NCI-H748 treated with DMSO at 0.1 percent for 48 hours (cell line): ENCODE data around the gene MAMDC2.

ENCODE experiments used
- DNase-seq: peaks from one replicate; lab custom pipeline; 2025; lab: John Stamatoyannopoulos, UW

The MAMDC2 gene

DNA sequence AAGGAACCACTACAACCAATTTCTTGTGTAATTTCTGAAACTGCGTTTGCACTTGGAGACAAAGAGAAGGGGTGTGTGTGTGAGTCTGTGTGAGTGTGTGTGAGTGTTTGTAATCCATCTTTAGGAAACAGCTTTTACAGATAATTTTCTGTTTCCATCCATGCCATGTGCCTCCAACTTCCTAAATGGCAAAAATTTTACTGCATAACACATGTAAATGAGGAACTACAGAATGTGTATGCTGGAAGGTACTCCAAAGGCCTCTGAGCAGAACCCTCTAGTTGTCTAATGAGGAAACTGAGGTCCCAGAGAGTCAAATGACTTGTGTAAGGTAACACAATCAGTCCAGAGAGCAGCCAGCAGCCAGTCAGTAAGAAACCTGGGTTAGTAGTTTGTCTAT is 20.8 kb downstream of the MAMDC2 start:
- no peak for DNase-seq

DNA sequence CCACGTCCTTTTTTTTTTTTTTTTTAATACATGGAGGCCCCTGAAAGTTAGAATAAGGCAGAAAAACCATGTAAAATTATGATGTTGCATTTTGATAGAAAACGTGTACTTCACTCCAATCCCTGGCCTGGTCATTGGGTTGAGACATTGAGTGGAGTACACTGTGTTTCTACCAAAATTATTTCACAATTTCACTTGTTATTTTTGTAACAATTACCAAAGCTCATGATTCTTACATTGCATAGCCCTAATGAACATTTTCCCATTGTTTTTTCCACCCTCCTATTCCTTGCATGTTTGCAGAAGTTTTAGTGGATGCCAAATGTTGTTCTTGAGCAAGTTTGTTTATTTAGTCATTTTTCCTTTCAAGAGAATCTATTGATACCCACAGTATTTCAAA is 21.9 kb downstream of the MAMDC2 start:
- DNase-seq = no peak

DNA sequence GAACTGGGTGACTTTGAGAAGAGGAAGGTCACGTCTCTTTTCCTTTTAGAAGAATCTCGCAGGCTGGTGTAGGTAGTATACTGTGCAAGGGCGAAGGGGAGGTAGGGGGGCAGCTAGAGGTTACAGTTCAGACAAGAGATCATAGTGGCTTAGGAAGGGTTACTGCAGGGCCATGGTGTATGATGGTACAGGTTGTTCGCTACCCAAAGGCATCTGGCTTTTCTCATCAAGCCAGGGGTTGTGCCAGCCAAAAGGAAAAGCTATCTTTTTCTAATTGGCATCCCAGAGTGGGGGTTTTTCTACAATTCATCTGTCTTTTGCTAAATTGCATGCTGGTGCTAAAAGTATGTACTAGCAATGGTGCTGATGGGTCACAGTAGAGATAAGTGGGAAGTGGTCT is 22.8 kb downstream of the MAMDC2 start:
- DNase-seq = no peak

DNA sequence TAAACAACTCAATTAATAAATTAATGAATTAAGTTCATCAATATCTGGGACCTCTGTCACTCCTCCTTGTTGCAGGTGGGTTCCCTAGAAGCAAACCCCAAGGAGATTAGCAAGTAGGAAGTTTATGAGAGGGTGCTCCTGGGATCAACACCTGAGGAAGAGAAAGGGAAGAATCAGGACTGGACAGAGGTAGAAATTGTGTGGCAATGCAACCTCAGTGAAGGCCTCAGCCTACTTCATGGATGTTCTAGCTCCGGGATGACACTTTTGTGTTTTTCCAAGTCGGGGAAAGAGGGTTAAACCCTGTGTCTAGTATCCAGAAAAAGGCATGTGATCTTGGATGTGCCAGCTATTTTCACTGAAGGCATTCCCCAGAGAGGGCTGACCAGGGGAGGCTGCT is 23.2 kb downstream of the MAMDC2 start:
- no peak for DNase-seq

DNA sequence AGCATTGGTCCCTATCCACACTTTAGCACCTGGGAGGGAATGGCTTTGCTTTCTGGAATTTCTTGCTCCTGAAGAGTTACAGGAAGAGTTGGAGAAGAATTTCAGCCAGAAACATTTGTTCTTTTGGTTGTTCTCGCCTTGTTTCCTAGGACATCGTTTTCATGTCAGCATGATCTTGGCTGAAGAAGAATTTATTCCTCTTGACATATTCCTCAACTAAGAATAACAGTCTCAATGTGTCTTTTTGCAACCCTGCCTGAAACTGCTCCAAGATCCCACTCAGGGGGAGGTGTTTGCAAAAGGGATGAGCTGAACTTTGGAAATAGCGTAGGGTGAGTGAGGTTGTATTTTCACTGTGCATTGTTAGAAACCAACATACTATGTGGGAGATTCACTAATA is 26.1 kb downstream of the MAMDC2 start:
- DNase-seq = no peak

DNA sequence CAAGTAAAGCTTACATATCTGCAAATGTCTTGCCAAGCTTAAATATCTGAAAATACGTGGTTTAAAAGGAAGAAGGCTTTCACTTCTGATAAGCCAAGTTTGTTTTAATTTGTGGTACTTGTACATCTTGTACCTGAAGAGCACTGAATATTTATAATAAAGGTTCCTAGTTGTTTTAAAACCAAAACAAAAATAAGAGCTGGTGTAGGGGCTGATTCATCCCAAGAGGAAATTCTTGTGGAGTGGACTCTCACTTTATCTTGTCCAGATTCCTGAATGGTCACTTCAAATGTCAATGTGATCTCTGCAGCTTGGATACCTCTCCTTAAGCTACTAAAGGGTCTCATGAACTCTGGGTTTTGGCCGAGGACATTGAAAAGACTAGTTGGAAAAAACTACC is 29.5 kb downstream of the MAMDC2 start:
- no peak for DNase-seq

DNA sequence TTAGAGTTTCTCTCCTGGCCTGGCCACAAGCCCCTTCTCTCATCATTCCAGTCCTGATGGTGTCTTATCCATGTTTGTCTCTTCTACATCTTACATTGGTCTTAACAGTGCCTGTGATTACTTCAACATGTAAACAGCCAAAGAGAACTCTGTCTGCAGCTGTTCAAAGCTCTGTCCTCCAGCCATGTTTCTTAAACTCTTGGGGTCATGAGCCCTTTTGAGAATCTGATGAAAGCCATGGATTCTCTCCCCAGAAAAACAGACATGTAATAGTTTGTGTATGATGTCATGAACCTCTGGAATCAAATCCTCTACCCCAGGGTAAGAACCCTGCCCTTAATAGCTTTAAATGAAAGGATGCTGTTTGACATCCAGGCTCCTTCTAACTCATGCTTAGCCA is 30.1 kb downstream of the MAMDC2 start:
- no peak for DNase-seq

DNA sequence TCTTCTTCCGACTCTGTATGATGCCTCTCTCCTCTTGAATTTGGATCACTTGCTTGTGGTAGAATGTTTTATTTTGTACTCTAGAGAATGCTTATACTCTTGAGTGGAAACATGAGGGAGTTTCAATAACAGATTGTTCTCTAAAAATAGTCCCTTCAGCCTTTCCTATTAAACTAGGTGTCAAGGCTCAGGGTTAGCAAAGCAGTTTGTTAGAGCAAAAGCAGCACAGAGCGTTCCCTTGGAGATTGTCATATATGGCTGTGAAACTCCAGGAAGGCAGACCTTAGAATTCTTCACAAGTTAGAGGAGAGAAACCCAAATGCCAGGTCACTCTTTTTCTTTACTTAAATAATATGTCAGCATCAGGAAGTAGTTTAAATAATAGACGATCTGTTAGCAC is 33.0 kb downstream of the MAMDC2 start:
- no peak for DNase-seq

DNA sequence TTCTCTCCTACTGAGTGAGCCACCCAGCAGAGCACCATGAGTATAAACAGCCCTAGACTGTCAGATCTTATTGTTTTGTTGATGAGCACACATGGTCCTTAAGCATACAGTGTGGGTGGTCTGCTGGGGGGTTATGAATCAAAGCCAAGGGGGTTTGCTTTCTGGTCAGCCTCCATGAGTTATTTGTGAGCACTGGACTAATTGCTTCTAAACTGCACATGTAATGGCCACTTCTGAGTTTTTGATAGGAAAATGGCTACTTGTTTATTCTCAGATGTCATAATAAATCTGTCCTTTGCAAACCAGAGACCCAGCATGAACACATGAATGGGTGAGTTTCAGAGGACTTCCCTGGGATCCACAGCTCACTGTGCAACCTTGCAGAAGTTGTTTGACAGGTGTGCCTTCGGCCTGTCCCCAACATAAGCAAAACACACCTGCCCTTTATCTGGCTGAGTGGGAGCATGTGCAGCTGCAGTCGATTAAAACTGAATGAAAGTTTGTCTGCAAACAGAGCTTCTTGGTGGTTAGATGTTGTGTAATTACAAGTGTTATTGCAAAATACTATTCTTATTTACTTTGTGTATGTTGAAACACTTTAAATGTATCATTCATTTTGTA is 35.9 kb downstream of the MAMDC2 start:
- DNase-seq = peak; percentile 88

DNA sequence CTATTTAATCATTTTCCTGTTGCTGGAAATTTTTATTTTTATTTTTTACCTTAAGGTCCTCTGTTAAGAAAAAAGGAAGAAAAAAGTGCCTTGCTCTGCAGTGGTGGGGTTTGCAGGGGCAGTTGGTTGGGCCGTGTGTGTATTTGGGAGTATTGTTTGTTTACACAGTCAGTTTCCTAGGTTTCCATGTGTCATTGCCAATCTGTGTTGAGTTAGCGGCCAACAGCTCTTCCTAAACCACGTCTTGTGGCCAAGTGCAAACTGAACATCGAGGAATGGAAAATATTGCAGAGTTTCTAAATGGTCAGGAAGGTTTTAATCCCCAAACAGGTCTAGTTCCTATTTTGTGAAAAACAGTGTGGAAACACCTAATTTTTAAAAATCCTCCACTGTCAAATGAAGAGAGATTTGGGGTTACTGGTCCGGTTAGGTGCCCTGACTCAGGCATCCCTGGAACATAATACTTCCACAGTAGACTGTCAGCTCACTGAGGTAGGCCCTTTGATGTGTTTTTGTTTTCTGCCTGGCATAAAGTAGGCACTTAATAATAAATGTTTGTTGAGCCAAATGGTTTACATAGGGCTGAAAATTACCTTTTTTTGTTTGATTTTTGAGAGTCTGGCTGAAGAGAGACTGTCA is 37.0 kb downstream of the MAMDC2 start:
- peak; percentile 94 for DNase-seq

DNA sequence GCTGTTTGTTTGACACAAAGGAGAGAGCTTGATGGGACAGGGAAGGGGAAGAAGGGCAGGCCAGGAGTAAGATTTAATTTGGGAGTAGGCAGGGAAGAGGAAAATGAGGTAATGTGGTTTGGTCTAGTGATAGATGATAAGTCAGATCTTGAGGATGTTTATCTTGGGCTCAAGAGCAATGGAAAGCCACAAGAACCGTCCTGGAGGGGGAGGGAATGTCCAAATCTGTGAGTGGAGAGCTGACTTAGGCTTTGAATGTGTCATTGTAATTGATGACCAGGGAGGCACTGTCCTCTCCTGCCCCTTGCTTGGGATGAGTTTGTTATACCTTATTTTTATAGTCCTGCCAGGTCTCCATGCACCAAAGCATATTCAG is 37.5 kb downstream of the MAMDC2 start:
- no peak for DNase-seq

DNA sequence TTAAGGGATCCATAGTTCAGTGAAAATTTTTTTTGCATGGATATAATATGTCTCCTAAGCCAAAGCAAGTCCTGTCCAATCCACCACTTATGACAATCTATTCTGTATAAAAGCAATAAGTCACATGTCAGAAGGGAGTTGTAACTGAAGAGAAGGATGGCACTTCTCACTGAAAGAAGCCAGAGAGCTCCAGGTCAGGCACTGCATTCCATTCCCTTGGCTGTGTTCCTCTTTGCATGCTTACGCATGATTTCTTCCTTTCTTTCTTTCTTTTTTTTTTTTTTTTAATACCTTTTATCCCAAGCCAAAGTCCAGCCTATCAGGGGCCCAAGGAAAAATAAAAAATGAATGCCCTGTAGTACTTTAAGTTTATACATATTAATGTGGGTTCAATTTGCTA is 39.8 kb downstream of the MAMDC2 start:
- no peak for DNase-seq

DNA sequence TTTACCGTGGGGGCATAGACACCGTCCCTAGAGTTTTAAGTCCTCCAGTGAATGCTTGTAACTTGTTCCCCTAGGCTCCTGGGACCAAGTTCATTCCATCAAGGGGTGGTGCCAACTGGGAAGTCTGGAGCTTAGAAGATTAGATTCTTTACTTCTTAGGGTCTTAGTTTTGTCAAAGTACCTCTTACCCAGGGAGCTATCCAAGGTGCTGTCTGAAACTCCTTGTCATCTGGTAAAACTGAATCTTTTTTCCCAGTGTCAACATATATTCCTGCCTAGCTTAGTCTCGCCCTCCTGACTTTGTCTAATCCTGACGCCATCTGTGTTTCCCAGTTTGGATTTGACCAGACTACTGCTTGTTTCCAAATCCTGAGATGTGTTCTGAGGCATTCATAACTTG is 41.6 kb downstream of the MAMDC2 start:
- no peak for DNase-seq

DNA sequence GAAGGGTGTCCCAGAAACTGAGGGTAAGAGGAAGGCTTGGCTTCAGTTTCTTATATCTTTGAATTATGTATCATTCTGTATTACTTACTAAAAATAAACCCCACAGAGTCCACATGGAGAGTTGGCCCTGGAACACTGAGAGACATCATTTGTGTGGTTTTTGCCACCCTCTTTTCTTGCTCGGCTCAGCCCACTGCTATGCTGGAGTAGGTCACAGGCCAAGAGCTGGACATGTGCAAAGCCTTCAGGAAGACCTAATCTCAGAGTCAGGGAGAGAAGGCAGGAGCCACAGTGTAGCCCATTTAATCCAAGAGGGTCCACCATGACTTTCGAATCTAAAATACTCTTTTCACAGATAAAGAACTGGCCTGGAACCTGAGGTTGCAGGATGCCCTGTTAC is 47.5 kb downstream of the MAMDC2 start:
- DNase-seq = no peak

DNA sequence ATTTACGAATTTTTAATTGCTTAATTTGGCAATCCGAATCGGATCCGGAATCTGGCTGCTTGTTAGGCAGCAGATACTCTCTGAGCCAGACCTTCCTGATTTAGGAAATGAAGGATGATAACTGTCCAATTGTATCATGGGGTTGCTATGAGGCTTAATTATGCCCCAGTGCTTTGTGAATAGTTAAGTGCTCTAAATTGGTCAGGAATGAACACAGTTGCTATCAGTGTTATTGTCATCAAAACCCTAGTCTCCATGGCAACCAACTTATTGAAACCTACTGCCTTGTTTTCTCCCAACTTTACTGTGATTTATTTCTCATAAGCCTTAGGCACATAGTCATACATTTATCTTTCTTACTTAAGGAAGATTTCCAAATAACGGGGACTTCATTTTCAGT is 47.9 kb downstream of the MAMDC2 start:
- peak; percentile 98 for DNase-seq

DNA sequence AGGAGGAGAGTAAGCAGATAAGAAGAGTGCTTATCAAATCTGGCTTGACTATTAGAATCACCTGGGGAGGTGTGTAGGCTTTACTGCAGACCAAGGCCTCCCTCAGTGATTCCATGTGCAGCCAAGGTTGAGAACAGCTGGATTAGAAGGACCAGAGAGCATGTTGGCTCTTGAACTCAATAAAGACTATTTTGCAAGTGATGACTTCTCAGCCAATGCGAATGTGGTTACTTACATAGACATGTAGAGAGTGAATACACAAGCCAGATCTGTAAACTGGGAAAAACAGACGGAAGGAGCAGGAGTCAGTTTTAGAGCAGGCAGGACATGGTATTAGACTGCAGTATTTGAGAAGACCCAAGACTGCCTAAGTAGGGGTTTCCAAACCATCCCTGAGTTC is 48.5 kb downstream of the MAMDC2 start:
- DNase-seq = no peak

DNA sequence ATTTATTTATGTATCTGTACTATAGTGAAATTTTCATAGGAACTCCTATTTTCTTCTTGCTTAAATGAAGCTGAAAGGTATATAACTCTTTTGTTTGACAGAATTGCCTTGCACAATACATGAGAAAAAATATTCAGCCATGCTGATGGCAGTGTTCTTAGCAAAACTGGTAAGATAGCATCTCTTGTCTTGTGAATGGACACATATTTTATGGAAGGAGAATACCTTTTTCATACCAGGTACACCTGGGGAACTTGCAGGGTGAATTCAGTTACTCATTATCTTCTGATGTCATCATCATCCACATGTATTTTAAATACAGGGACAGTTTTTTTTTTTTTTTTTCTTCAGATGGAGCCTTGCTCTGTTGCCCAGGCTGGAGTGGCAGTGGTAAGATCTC is 49.4 kb downstream of the MAMDC2 start:
- DNase-seq = no peak

DNA sequence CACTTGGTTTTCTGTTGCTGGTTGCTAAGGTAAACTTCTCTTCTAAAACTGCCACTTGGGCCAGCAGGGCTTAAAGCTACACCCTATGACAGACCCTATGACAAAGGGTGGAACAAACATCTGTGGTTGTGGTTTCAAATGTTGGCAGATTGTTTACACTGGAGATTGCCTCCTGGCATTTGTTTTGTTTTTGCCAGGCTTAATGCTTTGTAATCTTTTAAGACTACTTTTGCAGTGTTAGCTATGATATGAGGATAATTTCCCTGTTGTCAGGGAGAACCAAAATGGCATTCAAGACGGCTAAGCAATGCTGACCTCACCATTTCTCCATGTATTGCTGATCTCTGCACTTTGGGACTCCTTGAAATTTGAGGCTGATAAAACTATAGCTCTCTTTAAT is 50.3 kb downstream of the MAMDC2 start:
- DNase-seq = peak; percentile 47

DNA sequence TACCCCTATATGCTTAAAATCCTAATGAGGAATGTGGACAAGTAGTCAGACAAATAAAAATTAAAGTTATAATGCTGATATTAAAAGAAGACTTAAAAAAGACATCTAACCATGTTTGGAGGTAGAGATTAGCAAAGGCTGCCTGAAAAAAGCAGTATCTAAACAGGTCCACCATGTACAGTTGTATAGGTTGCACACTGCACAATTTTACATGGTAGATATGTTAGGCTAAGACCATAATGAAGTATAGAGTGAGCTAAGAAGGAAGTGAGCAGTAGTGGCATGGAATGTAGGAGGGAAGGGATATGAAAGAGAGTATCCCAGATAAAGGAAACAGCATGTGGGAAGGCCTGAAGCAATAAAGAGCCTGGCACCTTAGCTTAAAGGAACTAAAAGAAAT is 51.1 kb downstream of the MAMDC2 start:
- DNase-seq = no peak

DNA sequence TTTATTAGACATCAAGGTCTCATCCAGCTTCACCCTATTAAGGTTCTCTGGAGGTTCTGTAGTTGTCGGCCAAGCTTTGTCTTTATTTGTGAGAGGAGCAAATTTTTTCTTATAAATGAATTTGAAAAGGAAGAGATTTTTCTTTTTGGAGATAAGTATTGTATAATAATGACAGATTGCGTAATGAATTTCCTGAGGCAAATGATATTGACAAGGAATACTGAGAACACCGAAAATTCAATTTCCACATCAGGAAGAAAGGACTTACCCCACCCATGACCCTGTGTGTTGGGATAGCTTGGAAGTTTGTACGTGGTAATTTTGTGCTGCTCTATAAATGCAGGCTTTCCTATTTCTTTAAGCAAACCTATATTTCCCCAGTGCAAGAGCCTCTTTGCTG is 53.5 kb downstream of the MAMDC2 start:
- DNase-seq = no peak

DNA sequence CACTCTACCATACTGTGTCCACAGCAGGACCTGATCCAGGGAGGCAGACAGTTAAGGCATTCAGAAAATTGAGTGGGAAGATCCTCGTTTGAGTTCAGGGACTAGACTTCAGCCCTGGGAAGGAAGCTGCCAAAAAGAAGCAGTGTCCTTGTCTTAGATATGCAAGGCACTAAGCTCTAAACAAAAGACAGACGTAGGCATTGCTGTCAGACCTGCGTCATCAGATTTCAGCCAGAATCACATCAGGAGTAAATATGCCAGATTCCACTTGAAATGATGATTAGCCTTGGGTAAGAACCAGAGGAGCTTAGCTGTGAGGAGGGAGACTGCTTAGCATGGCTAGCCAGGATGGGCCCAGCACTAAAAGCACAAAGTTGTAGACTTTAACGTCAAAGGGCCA is 56.7 kb downstream of the MAMDC2 start:
- DNase-seq = no peak

DNA sequence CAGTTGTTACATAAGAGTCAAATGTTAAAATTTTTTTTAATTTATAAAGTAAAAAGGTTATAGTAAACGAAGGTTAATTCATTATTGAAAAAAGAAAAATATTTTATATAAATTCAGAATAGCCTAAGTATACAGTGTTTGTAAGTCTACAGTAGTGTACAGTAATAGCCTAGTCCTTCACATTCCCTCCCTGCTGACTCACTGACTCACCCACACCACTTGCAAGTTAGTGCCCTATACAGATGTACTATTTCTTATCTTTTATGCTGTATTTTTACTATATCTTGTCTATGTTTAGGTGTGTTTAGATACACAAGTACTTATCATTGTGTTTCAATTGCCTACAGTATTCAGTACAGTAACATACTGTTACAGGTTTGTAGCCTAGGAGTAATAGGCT is 57.6 kb downstream of the MAMDC2 start:
- no peak for DNase-seq

DNA sequence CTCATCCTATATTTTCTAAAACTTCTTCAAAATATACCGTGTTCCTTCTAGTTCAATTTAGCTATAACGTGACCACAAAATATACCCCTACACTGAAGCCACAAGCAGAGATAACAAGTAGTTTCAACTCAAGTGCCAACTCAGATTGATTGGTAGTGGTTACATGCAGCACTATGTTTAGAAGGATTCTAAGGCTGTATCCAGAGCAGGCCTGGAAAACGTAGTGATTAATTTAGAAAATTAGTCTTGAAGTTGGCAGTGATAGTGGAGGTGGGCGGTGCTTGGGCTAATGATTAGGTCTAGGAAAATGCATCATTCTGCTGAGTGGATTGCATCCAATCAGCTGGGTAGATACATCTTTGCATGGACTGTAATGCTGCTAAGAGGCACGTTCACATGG is 61.5 kb downstream of the MAMDC2 start:
- DNase-seq = no peak

DNA sequence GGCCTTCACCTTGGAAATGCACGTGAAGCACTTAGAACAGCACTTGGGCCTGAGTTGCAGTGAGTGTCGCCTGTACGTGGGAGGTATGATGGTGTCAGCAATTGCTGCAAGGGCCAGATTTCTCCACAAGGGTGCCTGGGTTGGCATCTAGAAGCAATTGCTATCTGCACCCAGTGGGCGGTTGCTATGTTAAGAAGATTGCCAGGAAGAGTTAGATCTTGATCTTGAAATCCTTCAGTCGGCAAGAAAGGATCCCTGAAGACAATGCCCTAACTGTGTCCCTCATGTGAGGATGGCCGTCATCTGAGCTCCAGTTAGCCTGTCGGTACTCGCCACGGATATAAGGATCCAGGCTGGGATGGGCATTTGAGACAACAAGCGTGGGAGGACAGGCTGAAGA is 62.9 kb downstream of the MAMDC2 start:
- no peak for DNase-seq

DNA sequence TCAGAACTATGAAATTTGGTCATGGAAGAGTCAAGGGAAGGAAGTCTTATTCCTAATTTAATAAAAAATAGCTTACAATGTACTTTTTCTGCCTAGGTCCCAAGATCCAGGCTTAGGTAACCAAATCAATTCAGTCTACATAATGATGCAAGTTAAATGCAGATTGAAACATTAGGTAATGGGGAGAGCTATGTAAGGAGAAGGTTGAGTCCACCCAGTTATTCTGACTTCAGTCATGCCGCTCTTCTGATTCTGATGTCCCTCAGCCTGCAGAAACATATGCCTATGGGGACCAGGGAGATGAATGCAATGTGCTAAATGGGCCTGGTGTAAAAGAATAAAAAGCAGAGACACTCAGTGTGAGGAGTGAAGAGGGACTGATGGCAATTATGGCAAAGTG is 63.9 kb downstream of the MAMDC2 start:
- DNase-seq = no peak
